PFSK-1 (cell line): ENCODE data around the gene LCOR.

Source experiments
- POLR2AphosphoS5 ChIP-seq: IDR thresholded peaks from 2 replicates; pipeline ENCODE4 v1.6.1; 2012; ENCODE audit warnings: low read depth, mild to moderate bottlenecking, control low read depth, low read length, moderate library complexity
- SIN3A ChIP-seq: IDR thresholded peaks from 2 replicates; pipeline ENCODE4 v1.6.1; 2012; ENCODE audit warnings: mild to moderate bottlenecking, low read length, moderate library complexity, borderline replicate concordance; ENCODE audit not compliant: insufficient read depth
- TF ChIP-seq, protein P1 (sequence below), 2 experiments: IDR thresholded peaks; 2 replicates each; pipeline versions ENCODE4 v1.6.1 to v1.8.0; 2011 to 2012; ENCODE audit warnings: low read depth in 2 of 2, low read length in 2 of 2, control low read depth in 1 of 2, inconsistent platforms in 1 of 2, mild to moderate bottlenecking in 1 of 2, moderate library complexity in 1 of 2; ENCODE audit not compliant: insufficient read depth in 1 of 2

DNA sequence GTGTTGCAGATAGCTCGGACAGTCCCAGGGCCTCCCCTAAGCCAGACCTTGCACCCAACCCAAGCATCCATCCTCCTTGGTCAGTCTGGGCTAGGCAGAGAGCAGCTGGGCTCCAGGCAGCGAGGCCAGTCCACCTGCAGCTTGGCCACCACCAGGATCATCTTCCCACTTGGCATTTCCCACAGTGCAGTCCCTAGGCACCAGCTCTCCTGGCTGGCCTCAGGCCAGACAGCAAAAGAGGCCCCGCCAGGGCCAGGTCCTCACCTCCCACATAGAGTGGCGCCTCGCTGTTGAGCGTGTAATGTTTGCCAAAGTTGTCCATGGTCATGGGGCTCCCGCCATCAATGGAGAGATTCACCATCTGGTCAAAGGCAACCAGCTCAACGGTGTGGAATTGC lies 171.7 kb downstream of the LCOR start:
- TF ChIP-seq POLR2AphosphoS5: no peak
- TF ChIP-seq, protein P1, sequence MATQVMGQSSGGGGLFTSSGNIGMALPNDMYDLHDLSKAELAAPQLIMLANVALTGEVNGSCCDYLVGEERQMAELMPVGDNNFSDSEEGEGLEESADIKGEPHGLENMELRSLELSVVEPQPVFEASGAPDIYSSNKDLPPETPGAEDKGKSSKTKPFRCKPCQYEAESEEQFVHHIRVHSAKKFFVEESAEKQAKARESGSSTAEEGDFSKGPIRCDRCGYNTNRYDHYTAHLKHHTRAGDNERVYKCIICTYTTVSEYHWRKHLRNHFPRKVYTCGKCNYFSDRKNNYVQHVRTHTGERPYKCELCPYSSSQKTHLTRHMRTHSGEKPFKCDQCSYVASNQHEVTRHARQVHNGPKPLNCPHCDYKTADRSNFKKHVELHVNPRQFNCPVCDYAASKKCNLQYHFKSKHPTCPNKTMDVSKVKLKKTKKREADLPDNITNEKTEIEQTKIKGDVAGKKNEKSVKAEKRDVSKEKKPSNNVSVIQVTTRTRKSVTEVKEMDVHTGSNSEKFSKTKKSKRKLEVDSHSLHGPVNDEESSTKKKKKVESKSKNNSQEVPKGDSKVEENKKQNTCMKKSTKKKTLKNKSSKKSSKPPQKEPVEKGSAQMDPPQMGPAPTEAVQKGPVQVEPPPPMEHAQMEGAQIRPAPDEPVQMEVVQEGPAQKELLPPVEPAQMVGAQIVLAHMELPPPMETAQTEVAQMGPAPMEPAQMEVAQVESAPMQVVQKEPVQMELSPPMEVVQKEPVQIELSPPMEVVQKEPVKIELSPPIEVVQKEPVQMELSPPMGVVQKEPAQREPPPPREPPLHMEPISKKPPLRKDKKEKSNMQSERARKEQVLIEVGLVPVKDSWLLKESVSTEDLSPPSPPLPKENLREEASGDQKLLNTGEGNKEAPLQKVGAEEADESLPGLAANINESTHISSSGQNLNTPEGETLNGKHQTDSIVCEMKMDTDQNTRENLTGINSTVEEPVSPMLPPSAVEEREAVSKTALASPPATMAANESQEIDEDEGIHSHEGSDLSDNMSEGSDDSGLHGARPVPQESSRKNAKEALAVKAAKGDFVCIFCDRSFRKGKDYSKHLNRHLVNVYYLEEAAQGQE (IDR thresholded peaks at IDR 0.05; ENCODE audit: insufficient read depth in 1 of 2, low read depth in 2 of 2, low read length in 2 of 2): no peak
- no peak for TF ChIP-seq SIN3A
